Omental fat pad (tissue), 4 donors: ENCODE results near the gene SHOX. TPM values are rescaled to one million over a fixed set of nuclear protein-coding genes. Genes with fewer than 3 reads are reported as not detected.

Experiments used
- ATAC-seq: fragments of 150-250 bp; one replicate; pipeline ENCODE4 v1.9.1; 2016; ENCODE audit warnings: mild to moderate bottlenecking, moderate library complexity; ENCODE audit not compliant: low FRiP score
- DNase-seq: peaks from one replicate; pipeline ENCODE4 v3.0.0-alpha.2; 2019; ENCODE audit warnings: low spot score
- total RNA-seq, 4 donors: library from RNA; depleted of rRNA; stranded (reverse); fragments of >200 nt; gene quantifications; one replicate each; pipeline ENCODE4 v1.1.0, GENCODE V29; 2016
- TF ChIP-seq, protein P1 (sequence below), 3 donors: fragments of 450-650 bp; IDR thresholded peaks; one replicate each; pipeline ENCODE4 v1.5.1; 2016 to 2017; ENCODE audit warnings: antibody characterized with exemption in 3 of 3, mild to moderate bottlenecking in 3 of 3, moderate library complexity in 2 of 3

SHOX gene
- total RNA-seq, 4 donors from 2014 or later = 1.9 TPM; not detected in 3

DNA sequence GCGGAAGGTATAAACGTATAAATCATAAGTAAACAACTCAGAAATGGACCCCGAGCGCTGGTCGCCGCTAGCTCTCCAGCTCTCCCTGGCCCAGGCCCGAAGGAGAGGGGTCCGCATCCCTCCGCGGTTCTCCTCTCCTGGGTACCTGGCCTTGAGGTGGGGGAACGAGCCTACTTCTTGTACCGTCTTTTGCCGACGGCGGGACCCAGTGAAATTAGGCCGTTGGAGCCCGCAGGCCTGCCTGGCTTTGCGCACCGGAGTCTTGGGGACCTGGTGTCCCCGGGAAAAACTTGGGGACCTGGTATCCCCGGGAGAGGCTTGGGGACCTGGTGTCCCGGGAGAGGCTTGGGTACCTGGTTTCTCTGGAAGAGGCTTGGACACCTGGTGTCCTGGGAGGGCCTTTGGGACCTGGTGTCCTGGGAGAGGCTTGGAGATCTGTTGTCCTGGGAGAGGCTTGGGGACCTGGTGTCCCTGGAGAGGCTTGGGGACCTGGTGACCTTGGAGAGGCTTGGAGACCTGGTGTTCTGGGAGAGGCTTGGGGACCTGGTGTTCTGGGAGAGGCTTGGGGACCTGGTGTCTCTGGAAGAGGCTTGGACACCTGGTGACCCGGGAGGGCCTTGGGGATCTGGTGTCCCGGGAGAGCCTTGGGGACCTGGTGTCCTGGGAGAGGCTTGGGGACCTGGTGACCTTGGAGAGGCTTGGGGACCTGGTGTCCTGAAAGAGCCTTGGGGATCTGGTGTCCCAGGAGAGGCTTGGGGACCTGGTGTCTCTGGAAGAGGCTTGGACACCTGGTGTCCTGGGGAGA lies 12.0 kb downstream of the SHOX start:
- TF ChIP-seq, protein P1, sequence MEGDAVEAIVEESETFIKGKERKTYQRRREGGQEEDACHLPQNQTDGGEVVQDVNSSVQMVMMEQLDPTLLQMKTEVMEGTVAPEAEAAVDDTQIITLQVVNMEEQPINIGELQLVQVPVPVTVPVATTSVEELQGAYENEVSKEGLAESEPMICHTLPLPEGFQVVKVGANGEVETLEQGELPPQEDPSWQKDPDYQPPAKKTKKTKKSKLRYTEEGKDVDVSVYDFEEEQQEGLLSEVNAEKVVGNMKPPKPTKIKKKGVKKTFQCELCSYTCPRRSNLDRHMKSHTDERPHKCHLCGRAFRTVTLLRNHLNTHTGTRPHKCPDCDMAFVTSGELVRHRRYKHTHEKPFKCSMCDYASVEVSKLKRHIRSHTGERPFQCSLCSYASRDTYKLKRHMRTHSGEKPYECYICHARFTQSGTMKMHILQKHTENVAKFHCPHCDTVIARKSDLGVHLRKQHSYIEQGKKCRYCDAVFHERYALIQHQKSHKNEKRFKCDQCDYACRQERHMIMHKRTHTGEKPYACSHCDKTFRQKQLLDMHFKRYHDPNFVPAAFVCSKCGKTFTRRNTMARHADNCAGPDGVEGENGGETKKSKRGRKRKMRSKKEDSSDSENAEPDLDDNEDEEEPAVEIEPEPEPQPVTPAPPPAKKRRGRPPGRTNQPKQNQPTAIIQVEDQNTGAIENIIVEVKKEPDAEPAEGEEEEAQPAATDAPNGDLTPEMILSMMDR (IDR thresholded peaks at IDR 0.05) = no peak
- DNase-seq (no peak), ATAC-seq (no peak)

DNA sequence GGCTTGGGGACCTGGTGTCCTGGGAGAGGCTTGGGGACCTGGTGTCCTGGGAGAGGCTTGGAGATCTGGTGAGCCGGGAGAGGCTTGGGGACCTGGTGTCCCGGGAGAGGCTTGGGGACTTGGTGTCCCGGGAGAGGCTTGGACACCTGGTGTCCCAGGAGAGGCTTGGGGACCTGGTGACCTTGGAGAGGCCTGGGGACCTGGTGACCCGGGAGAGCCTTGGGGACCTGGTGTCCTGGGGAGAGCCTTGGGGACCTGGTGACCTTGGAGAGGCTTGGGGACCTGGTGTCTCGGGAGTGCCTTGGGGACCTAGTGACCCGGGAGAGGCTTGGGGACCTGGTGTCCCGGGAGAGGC lies 12.6 kb downstream of the SHOX start:
- DNase-seq (no peak), ATAC-seq (no peak)
- TF ChIP-seq, protein P1 (IDR thresholded peaks at IDR 0.05) = no peak

DNA sequence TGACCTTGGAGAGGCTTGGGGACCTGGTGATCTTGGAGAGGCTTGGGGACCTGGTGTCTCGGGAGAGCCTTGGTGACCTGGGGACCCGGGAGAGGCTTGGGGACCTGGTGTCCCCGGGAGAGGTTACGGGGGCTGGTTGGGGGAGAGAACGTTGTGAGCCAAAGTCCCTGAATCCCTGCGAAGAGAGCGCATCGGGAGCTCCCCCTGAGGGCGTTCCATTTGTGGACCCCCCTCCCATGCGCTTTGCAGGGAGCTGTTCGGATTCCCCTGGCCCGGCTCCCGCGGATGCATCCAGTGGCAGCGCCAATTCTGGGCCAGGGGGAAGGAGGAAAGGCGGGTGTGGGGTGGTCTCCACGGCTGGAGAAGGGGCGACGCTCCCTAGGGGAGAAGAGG lies 13.3 kb downstream of the SHOX start:
- DNase-seq (no peak), ATAC-seq (no peak)
- TF ChIP-seq, protein P1 (IDR thresholded peaks at IDR 0.05) = no peak

DNA sequence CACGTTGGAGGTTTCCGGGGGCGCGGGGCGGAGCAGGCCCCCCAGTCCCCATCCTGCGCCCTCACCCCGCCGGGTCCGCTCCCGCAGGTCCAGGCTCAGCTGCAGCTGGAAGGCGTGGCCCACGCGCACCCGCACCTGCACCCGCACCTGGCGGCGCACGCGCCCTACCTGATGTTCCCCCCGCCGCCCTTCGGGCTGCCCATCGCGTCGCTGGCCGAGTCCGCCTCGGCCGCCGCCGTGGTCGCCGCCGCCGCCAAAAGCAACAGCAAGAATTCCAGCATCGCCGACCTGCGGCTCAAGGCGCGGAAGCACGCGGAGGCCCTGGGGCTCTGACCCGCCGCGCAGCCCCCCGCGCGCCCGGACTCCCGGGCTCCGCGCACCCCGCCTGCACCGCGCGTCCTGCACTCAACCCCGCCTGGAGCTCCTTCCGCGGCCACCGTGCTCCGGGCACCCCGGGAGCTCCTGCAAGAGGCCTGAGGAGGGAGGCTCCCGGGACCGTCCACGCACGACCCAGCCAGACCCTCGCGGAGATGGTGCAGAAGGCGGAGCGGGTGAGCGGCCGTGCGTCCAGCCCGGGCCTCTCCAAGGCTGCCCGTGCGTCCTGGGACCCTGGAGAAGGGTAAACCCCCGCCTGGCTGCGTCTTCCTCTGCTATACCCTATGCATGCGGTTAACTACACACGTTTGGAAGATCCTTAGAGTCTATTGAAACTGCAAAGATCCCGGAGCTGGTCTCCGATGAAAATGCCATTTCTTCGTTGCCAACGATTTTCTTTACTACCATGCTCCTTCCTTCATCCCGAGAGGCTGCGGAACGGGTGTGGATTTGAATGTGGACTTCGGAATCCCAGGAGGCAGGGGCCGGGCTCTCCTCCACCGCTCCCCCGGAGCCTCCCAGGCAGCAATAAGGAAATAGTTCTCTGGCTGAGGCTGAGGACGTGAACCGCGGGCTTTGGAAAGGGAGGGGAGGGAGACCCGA lies 14.0 kb downstream of the SHOX start:
- TF ChIP-seq, protein P1 (IDR thresholded peaks at IDR 0.05) = no peak
- DNase-seq (no peak), ATAC-seq (no peak)

DNA sequence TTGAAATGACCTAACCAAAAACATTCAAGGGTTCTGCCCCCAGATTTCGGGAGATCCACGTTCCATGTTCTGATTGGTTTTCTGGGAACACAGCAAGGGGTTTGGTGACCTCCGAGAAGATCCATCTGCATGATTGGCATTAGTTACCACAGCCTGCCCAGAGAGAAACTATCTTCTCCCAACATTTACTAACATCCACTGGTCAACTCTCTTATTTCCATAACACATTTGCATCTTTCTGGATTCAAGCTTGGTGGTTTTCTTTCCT lies 15.6 kb downstream of the SHOX start:
- no peak for DNase-seq
- TF ChIP-seq, protein P1 (IDR thresholded peaks at IDR 0.05) = no peak
- ATAC-seq = no peak

DNA sequence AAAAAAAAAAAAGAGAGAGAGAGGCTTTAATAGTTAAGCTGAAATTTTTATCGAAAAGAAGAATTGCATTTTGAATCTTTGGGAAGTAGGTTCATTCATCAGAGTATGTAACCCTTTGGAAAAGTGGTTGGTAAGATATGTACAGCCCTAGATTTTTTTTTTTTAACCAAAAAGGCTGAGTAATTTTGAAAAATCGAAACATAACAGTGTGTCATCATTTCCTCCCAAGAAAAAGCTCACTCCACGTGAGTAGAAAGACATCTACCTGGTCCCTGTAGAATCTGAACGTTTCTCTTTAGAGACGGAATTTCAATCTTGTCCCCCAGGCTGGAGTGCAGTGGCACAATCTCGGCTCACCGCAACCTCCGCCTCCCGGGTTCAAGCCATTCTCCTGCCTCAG lies 16.2 kb downstream of the SHOX start:
- no peak for ATAC-seq
- no peak for DNase-seq
- TF ChIP-seq, protein P1 (IDR thresholded peaks at IDR 0.05) = no peak
